ENCODE data around the gene MX1.

DNA sequence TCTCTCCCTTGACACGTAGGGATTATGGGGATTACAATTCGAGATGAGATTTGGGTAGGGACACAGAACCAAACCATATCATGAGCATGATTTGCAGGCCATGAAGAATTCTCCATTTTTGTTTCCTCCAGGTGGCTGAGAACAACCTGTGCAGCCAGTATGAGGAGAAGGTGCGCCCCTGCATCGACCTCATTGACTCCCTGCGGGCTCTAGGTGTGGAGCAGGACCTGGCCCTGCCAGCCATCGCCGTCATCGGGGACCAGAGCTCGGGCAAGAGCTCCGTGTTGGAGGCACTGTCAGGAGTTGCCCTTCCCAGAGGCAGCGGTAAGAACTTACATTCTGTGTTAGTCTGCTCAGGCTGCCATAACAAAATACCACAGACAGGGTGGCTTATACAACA lies 9.7 kb downstream of the MX1 start:
- TF ChIP-seq, protein P1, sequence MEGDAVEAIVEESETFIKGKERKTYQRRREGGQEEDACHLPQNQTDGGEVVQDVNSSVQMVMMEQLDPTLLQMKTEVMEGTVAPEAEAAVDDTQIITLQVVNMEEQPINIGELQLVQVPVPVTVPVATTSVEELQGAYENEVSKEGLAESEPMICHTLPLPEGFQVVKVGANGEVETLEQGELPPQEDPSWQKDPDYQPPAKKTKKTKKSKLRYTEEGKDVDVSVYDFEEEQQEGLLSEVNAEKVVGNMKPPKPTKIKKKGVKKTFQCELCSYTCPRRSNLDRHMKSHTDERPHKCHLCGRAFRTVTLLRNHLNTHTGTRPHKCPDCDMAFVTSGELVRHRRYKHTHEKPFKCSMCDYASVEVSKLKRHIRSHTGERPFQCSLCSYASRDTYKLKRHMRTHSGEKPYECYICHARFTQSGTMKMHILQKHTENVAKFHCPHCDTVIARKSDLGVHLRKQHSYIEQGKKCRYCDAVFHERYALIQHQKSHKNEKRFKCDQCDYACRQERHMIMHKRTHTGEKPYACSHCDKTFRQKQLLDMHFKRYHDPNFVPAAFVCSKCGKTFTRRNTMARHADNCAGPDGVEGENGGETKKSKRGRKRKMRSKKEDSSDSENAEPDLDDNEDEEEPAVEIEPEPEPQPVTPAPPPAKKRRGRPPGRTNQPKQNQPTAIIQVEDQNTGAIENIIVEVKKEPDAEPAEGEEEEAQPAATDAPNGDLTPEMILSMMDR (IDR thresholded peaks at IDR 0.05) = no peak
- no peak for TF ChIP-seq POLR2A (IDR thresholded peaks at IDR 0.05)

All from prostate gland (tissue), 2 donors.